Measurements from ENCODE around the gene SP1. TPM values are rescaled to one million over a fixed set of nuclear protein-coding genes. Genes with fewer than 3 reads are reported as not detected.
A peak's percentile ranks its signal among the peaks of the same experiment; 100 is the strongest.

SP1 gene
- total and polyA plus RNA-seq, 9 of the 15 experiments (the other 6 are each of a cell fraction or from before 2014, with no cell fraction given): 8.0 to 65.5 (median 41.6) TPM

GRCh38 chr12:53441040-53441833 is 61.3 kb downstream of the SP1 start, which contains the start of gene PRR13 (continued):
- TF ChIP-seq IRF1 (CRISPR knock-in tag; IDR thresholded peaks at IDR 0.05; ENCODE audit: borderline replicate concordance) (no peak), TAF15 (IDR thresholded peaks at IDR 0.05; ENCODE audit: low read depth, low read length) (no peak), SREBF1 (IDR thresholded peaks at IDR 0.05; ENCODE audit: borderline replicate concordance, low read depth, low read length) (no peak), KDM2B (CRISPR knock-in tag; IDR thresholded peaks at IDR 0.05) (no peak), ZFX (CRISPR knock-in tag; IDR thresholded peaks at IDR 0.05) (no peak; the same call in 1 of the 2 replicates), PML (IDR thresholded peaks at IDR 0.05; ENCODE audit: low read length) (peak; percentile 84), STAT5B (CRISPR knock-in tag; IDR thresholded peaks at IDR 0.05) (no peak), XRCC5 (IDR thresholded peaks at IDR 0.05; ENCODE audit: low read depth, low read length) (no peak), KDM4B (IDR thresholded peaks at IDR 0.05; ENCODE audit: borderline replicate concordance in 2 of 2, low read depth in 1 of 2) (no peak), POLR2G (IDR thresholded peaks at IDR 0.05; ENCODE audit: low read depth, low read length) (peak; percentile 83), ZNF239 (CRISPR knock-in tag; IDR thresholded peaks at IDR 0.05) (no peak), ZNF436 (CRISPR knock-in tag; IDR thresholded peaks at IDR 0.05) (no peak), RAD51 (IDR thresholded peaks at IDR 0.05; ENCODE audit: borderline replicate concordance, low read depth) (0 out of 2 replicates have a peak, but pooled peaks have one; percentile 28), ZNF263 (CRISPR knock-in tag; IDR thresholded peaks at IDR 0.05; ENCODE audit: borderline replicate concordance) (no peak), ZNF655 (CRISPR knock-in tag; IDR thresholded peaks at IDR 0.05) (no peak), BRF1 (IDR thresholded peaks at IDR 0.05; ENCODE audit: borderline replicate concordance, extremely low read depth, insufficient read length) (no peak), NFIX (CRISPR knock-in tag; IDR thresholded peaks at IDR 0.05; ENCODE audit: low read depth) (no peak), TAF1 (IDR thresholded peaks at IDR 0.05; ENCODE audit: control insufficient read depth, extremely low read depth, insufficient read depth, low read length, severe bottlenecking) (peak; percentile 94), FOXM1 (IDR thresholded peaks at IDR 0.05; ENCODE audit: low read depth) (no peak), FOXM1 (CRISPR knock-in tag; IDR thresholded peaks at IDR 0.05; ENCODE audit: low read depth) (no peak), USF2 (CRISPR knock-in tag; IDR thresholded peaks at IDR 0.05) (no peak), KDM1A (IDR thresholded peaks at IDR 0.05) (peak; percentile 41 to 62; a peak in 2 of 4 replicates), POLR2H (tag; IDR thresholded peaks at IDR 0.05; ENCODE audit: low read depth) (peak; percentile 96), ZNF696 (CRISPR knock-in tag; conservative IDR thresholded peaks at IDR 0.05) (no peak), MCM2 (IDR thresholded peaks at IDR 0.05; ENCODE audit: low read depth) (no peak), MCM3 (IDR thresholded peaks at IDR 0.05) (no peak), MCM5 (IDR thresholded peaks at IDR 0.05; ENCODE audit: low read depth) (no peak), CBFA2T2 (conservative IDR thresholded peaks at IDR 0.05) (no peak), PHF20 (IDR thresholded peaks at IDR 0.05; ENCODE audit: partially characterized antibody) (no peak)
